PC-9 (cell line): ENCODE results near the gene ZNF672. TPM values are rescaled to one million over a fixed set of nuclear protein-coding genes. Genes with fewer than 3 reads are reported as not detected.

Experiments used
- BruUV-seq: library from RNA; stranded (reverse); fragments of 400-500 nt; replicated peaks from 2 replicates; lab custom pipeline; 2021; lab: Mats Ljungman, UMichigan
- CTCF ChIA-PET: fragments of 300-600 bp; sonication (Branson Sonifier 250); formaldehyde crosslinking; loops from one replicate; lab custom pipeline; 2022; ENCODE audit warnings: antibody characterized with exemption; lab: Charles Lee
- POLR2A ChIA-PET: fragments of 300-600 bp; sonication (Branson Sonifier 250); formaldehyde crosslinking; loops from one replicate; lab custom pipeline; 2022; ENCODE audit warnings: antibody characterized with exemption; ENCODE audit not compliant: unreplicated experiment; lab: Charles Lee
- DNase-seq, 2 experiments: peaks; one replicate each; pipeline versions ENCODE4 v3.0.0 to v3.0.0-alpha.2; 2015 to 2022; ENCODE audit warnings: mixed read lengths in 1 of 2
- H2AFZ ChIP-seq: fragments of 200-600 bp; sonication (generic); 2 replicates; pipeline ENCODE4 v1.8.1; 2017; ENCODE audit warnings: antibody characterized with exemption
- H3F3A ChIP-seq: fragments of 200-600 bp; sonication (generic); 2 replicates; pipeline ENCODE4 v1.8.1; 2017; ENCODE audit warnings: antibody characterized with exemption, mild to moderate bottlenecking, low read depth; ENCODE audit not compliant: insufficient read depth
- H3K27ac ChIP-seq: fragments of 200-600 bp; sonication (generic); 2 replicates; pipeline ENCODE4 v1.6.1; 2016; ENCODE audit warnings: mixed run types
- H3K27me3 ChIP-seq: fragments of 200-600 bp; sonication (generic); 2 replicates; pipeline ENCODE4 v1.6.1; 2016; ENCODE audit warnings: low read depth, mixed run types; ENCODE audit not compliant: insufficient read depth
- H3K36me3 ChIP-seq: fragments of 200-600 bp; sonication (generic); 2 replicates; pipeline ENCODE4 v1.6.1; 2016; ENCODE audit warnings: low read depth, mixed run types
- H3K4me1 ChIP-seq: fragments of 200-600 bp; sonication (generic); replicated peaks from 2 replicates; pipeline ENCODE4 v1.6.1; 2016; ENCODE audit warnings: mixed run types; ENCODE audit not compliant: insufficient read depth
- H3K4me2 ChIP-seq: fragments of 200-600 bp; sonication (generic); 2 replicates; pipeline ENCODE4 v1.6.1; 2017; ENCODE audit warnings: mixed run types
- H3K4me3 ChIP-seq: fragments of 200-600 bp; sonication (generic); 2 replicates; pipeline ENCODE4 v1.6.1; 2016; ENCODE audit warnings: mixed run types
- H3K79me2 ChIP-seq: fragments of 200-600 bp; sonication (generic); 2 replicates; pipeline ENCODE4 v1.6.1; 2017; ENCODE audit warnings: low read depth, mixed run types
- H3K9me2 ChIP-seq: fragments of 200-600 bp; sonication (generic); 2 replicates; pipeline ENCODE4 v1.8.1; 2017; ENCODE audit warnings: mild to moderate bottlenecking; ENCODE audit not compliant: insufficient read depth
- H3K9me3 ChIP-seq: fragments of 200-600 bp; sonication (generic); 2 replicates; pipeline ENCODE4 v1.8.1; 2016; ENCODE audit warnings: low read depth; ENCODE audit not compliant: insufficient read depth
- H4K20me1 ChIP-seq: fragments of 200-600 bp; sonication (generic); 2 replicates; pipeline ENCODE4 v1.8.1; 2017; ENCODE audit not compliant: insufficient read depth
- CTCF ChIP-seq: fragments of 200-600 bp; sonication (generic); conservative IDR thresholded peaks from 2 replicates; pipeline ENCODE4 v1.6.1; 2017; ENCODE audit warnings: mixed run types, antibody characterized with exemption, mild to moderate bottlenecking, moderate library complexity
- EZH2 ChIP-seq: fragments of 200-600 bp; sonication (generic); IDR thresholded peaks from 2 replicates; pipeline ENCODE4 v1.8.0; 2017; ENCODE audit warnings: antibody characterized with exemption, low read depth
- intact Hi-C: fragments of 100-400 bp; cut with micrococcal nuclease; formaldehyde crosslinking; loops from one replicate; pipeline ENCODE4 v1.10.0; 2022; ENCODE audit not compliant: unreplicated experiment
- total RNA-seq: library from RNA; stranded (reverse); gene quantifications from 2 replicates; pipeline ENCODE4 v1.2.3, GENCODE V29; 2021

ZNF672 gene
- total RNA-seq, 1 experiment from 2014 or later, result 24.7 TPM

- TSS peak; percentile 64 for BruUV-seq
- H4K20me1 ChIP-seq, result no peaks in the 10 kb centered on the region
- peak within 1 kb of the TSS; percentile 75 for H3K4me3 ChIP-seq
- peaks cover 4% of the 10 kb centered on the region; the same call in 1 of the 2 replicates for H3F3A ChIP-seq
- intact Hi-C loops, result loop anchor here (1.0 kb wide), 4 partner anchors 14 to 47 kb away; partner anchors contain the start of genes PGBD2 and ZNF672
- H3K27me3 ChIP-seq, result no peaks in the 10 kb centered on the region
- peak within 1 kb of the TSS; percentile 93 for H2AFZ ChIP-seq
- no peak for TF ChIP-seq EZH2
- no peak for TF ChIP-seq CTCF
- H3K9me3 ChIP-seq, result no peaks in the 10 kb centered on the region
- H3K4me1 ChIP-seq, result peaks cover 16% of the 10 kb centered on the region
- peak; percentile 75 to 95 for DNase-seq
- POLR2A ChIA-PET, result interaction anchor here (1.0 to 1.2 kb wide), 2 partner anchors 21 to 33 kb away, joined by 5 to 6 read pairs; partner anchors contain the start of genes SH3BP5L and ZNF672
- peaks cover 23% of the 10 kb centered on the region for H3K79me2 ChIP-seq
- no peaks in the 10 kb centered on the region for H3K36me3 ChIP-seq
- CTCF ChIA-PET, result interaction anchor here (1.4 kb wide), 1 partner anchor 20 kb away, joined by 17 read pairs; no protein-coding TSS in a partner anchor
- H3K27ac ChIP-seq, result peak within 1 kb of the TSS; percentile 72
- H3K4me2 ChIP-seq, result peak within 1 kb of the TSS; percentile 94
- no peaks in the 10 kb centered on the region for H3K9me2 ChIP-seq
Observed at GRCh38 chr1:248858891-248859889, 21.2 kb downstream of the ZNF672 start, which contains the start of gene ZNF692. TSS of gene ZNF692 (minus strand) at chr1:248859085. CDS start at chr1:248858309, 776 bp downstream.

DNA sequence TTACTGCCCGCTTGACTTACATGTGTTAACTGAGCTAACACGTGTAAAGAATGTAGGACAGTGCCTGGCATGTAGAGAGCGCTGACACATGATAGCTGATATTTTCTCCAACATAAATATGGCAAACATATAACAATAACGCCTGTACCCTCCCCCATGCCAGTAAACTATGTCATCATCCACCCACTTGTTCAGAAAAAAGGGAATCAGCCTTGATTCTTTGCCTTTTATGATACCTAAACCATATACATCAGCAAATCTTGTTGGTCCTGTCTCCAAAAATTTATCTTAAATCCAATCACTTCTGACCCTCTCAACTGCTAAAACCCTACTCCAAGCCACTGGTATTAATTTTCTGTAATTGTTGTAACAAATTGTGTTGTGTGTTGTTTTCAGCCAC lies 22.0 kb downstream of the ZNF672 start:
- ChIA-PET CTCF (no interaction called here), POLR2A (interaction anchor here (1.2 kb wide), 1 partner anchor 22 kb away, joined by 5 read pairs; the partner anchor contains the start of gene ZNF672)
- BruUV-seq, result no TSS peak
- intact Hi-C loops, result no loop called here
- no peak for DNase-seq
- H3K4me2 ChIP-seq, result peak overlapping the region; percentile 87
- H3K79me2 ChIP-seq, result peaks cover 23% of the 10 kb centered on the region
- H3K36me3 ChIP-seq, result no peaks in the 10 kb centered on the region
- H4K20me1 ChIP-seq, result no peaks in the 10 kb centered on the region
- H3K4me3 ChIP-seq, result no peak overlapping the region
- H3K27me3 ChIP-seq, result no peaks in the 10 kb centered on the region
- H3K27ac ChIP-seq, result no peak overlapping the region
- H3K9me3 ChIP-seq, result no peaks in the 10 kb centered on the region
- peaks cover 4% of the 10 kb centered on the region; the same call in 1 of the 2 replicates for H3F3A ChIP-seq
- peaks cover 16% of the 10 kb centered on the region for H3K4me1 ChIP-seq
- H3K9me2 ChIP-seq, result no peaks in the 10 kb centered on the region
- TF ChIP-seq EZH2 (no peak), CTCF (no peak)
- peak overlapping the region; percentile 93; the same call in 1 of the 2 replicates for H2AFZ ChIP-seq

DNA sequence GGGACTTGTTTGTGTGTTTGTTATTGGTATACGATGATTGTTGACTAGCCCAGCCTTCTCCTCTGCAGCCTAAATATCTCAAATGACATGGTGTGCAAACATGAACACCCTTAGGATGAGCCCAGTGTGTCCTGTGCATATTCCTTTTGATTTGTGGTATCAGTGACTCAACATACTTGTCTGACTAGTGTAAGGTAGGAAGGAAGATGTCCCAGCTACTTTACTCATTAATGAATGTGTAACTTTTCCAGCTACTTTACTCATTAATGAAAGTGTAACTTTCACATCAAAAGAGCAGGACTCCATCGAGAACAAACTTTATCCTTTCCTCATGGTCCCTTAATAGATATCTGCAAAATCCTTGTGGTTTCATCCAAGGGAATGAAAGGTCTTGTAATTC lies 23.6 kb downstream of the ZNF672 start:
- no TSS peak for BruUV-seq

More for the DNA sequence above, 23.6 kb downstream of the ZNF672 start:
- ChIA-PET POLR2A (interaction anchor here (0.7 kb wide), 1 partner anchor 14 kb away, joined by 6 read pairs; no protein-coding TSS in a partner anchor), CTCF (no interaction called here)
- H3K27ac ChIP-seq, result no peak overlapping the region
- H3K4me1 ChIP-seq, result peaks cover 15% of the 10 kb centered on the region
- H4K20me1 ChIP-seq, result no peaks in the 10 kb centered on the region
- H3K27me3 ChIP-seq, result no peaks in the 10 kb centered on the region
- H3K36me3 ChIP-seq, result no peaks in the 10 kb centered on the region
- no peak overlapping the region for H2AFZ ChIP-seq
- no peaks in the 10 kb centered on the region for H3K9me2 ChIP-seq
- intact Hi-C loops, result no loop called here
- no peaks in the 10 kb centered on the region for H3K9me3 ChIP-seq
- peaks cover 17% of the 10 kb centered on the region for H3K79me2 ChIP-seq
- no peak for DNase-seq
- peaks cover 4% of the 10 kb centered on the region; the same call in 1 of the 2 replicates for H3F3A ChIP-seq
- no peak overlapping the region for H3K4me3 ChIP-seq
- H3K4me2 ChIP-seq, result no peak overlapping the region
- TF ChIP-seq CTCF (no peak), EZH2 (no peak)
